ENCODE measurements around the gene AMOTL2.

DNA sequence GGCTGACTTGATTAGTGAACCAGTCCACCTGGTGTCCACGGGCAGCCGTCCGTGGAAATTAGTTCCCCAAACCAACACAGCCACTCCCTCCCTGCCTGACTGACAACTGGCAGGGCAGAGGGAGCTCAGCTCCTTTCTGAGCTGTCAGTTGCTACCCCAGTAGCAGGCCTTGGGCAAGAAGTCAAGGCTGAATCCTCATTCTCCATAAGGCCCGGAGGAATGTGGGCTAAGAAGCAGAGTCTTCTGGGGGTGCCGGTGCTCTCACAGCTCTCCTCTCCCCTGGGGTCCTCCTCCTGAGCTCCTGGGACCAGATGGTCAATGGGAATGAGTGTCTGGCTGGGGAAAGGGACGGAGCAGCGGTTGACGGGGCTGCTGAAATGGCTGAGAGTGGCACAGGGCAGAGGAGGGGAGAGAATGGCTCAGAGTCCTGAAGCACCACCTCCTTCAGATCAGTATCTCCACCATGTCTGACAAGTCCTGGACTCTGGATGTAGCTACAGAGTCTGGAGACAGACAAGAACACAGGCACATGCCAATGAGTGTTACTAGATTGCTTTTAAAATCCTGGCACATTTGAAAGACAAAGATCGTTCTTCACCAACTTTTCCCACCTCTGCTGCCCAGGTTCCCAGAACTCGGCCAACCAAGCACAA lies 16.9 kb downstream of the AMOTL2 start:
- TF ChIP-seq, protein P1, sequence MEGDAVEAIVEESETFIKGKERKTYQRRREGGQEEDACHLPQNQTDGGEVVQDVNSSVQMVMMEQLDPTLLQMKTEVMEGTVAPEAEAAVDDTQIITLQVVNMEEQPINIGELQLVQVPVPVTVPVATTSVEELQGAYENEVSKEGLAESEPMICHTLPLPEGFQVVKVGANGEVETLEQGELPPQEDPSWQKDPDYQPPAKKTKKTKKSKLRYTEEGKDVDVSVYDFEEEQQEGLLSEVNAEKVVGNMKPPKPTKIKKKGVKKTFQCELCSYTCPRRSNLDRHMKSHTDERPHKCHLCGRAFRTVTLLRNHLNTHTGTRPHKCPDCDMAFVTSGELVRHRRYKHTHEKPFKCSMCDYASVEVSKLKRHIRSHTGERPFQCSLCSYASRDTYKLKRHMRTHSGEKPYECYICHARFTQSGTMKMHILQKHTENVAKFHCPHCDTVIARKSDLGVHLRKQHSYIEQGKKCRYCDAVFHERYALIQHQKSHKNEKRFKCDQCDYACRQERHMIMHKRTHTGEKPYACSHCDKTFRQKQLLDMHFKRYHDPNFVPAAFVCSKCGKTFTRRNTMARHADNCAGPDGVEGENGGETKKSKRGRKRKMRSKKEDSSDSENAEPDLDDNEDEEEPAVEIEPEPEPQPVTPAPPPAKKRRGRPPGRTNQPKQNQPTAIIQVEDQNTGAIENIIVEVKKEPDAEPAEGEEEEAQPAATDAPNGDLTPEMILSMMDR (IDR thresholded peaks at IDR 0.05), result no peak
- no peak for TF ChIP-seq POLR2A (IDR thresholded peaks at IDR 0.05)

Data from Peyer's patch (tissue), 4 donors.